ENCODE measurements around the gene MAP1S. TPM values are rescaled to one million over a fixed set of nuclear protein-coding genes. Genes with fewer than 3 reads are reported as not detected.
"Not testable (repeated sequence)": the region's sequence is repeated elsewhere in the genome, so short reads cannot be mapped to it uniquely, and the experiment has no call there.

MAP1S gene
- total RNA-seq, 1 donor, result 15.1 TPM

GRCh38 chr19:17778968-17779929 lies 60.0 kb downstream of the MAP1S start:
- peak overlapping the region; percentile 29 for H3K4me3 ChIP-seq (ENCODE audit: low read depth, low read length)
- TF ChIP-seq CTCF (IDR thresholded peaks at IDR 0.05; ENCODE audit: insufficient read depth, low read depth, low read length), result no peak
- DNase-seq (ENCODE audit: low read depth), result peak; percentile 43

- TF ChIP-seq CTCF (IDR thresholded peaks at IDR 0.05; ENCODE audit: insufficient read depth, low read depth, low read length), result no peak
- no peak for DNase-seq (ENCODE audit: low read depth)
- no peak overlapping the region for H3K4me3 ChIP-seq (ENCODE audit: low read depth, low read length)
Measured at GRCh38 chr19:17780781-17781180, 61.5 kb downstream of the MAP1S start.

- H3K4me3 ChIP-seq (ENCODE audit: low read depth, low read length); DNase-seq (ENCODE audit: low read depth): not testable (repeated sequence)
Measured at GRCh38 chr19:17783721-17784120, 64.4 kb downstream of the MAP1S start.

Other genes with a start within 250 kb of the MAP1S start
- gene SLC27A1, start 249.0 kb upstream of the MAP1S start, total RNA-seq, result 10.8 and 15.5 TPM in 2 replicates
- gene PGLS, start 207.8 kb upstream of the MAP1S start, total RNA-seq, result 41.5 and 75.4 TPM in 2 replicates
- 103 and 119 TPM in 2 replicates for gene COLGALT1, start 163.8 kb upstream of the MAP1S start, total RNA-seq
- under 0.01 and 0.64 TPM in 2 replicates for gene UNC13A, start 31.1 kb upstream of the MAP1S start, total RNA-seq
- 0.43 and 0.64 TPM in 2 replicates for gene FCHO1, start 32.0 kb downstream of the MAP1S start, total RNA-seq
- gene B3GNT3, start 75.7 kb downstream of the MAP1S start, total RNA-seq, result not detected in 2 replicates
- not detected in 2 replicates for gene INSL3, start 102.0 kb downstream of the MAP1S start, total RNA-seq
- 6.1 and 7.8 TPM in 2 replicates for gene JAK3, start 128.5 kb downstream of the MAP1S start, total RNA-seq
- 686 and 964 TPM in 2 replicates for gene RPL18A, start 140.4 kb downstream of the MAP1S start, total RNA-seq
- not detected in 2 replicates for gene SLC5A5, start 152.5 kb downstream of the MAP1S start, total RNA-seq
- 22.9 and 25.1 TPM in 2 replicates for gene CCDC124, start 213.5 kb downstream of the MAP1S start, total RNA-seq
- under 0.01 TPM in 2 replicates for gene KCNN1, start 247.6 kb downstream of the MAP1S start, total RNA-seq